H1 (cell line): ENCODE measurements around the gene POU2F2. TPM values are rescaled to one million over a fixed set of nuclear protein-coding genes. Genes with fewer than 3 reads are reported as not detected.
A peak's percentile ranks its signal among the peaks of the same experiment; 100 is the strongest.

Source experiments
- CTCF ChIA-PET: fragments of 300-600 bp; sonication (Branson Sonifier 250); formaldehyde crosslinking; loops from one replicate; lab custom pipeline; 2021; ENCODE audit not compliant: partially characterized antibody; lab: Charles Lee
- POLR2A ChIA-PET: fragments of 300-600 bp; sonication (Branson Sonifier 250); formaldehyde crosslinking; loops from one replicate; lab custom pipeline; 2021; ENCODE audit warnings: inconsistent platforms; ENCODE audit not compliant: partially characterized antibody; lab: Charles Lee
- DNase-seq, 2 experiments: peaks; one replicate each; pipeline versions ENCODE4 v3.0.0 to v3.0.0-alpha.2; 2010 to 2022; ENCODE audit warnings: low spot score in 2 of 2, low read depth in 1 of 2, mixed read lengths in 1 of 2
- FAIRE-seq: peaks from 2 replicates; lab custom pipeline; 2011; peaks lifted over from hg19 to GRCh38; lab: Jason Lieb, UNC
- H2AFZ ChIP-seq: 2 replicates; pipeline ENCODE4 v1.8.1; 2012; ENCODE audit warnings: low read length, inconsistent platforms
- H2AK5ac ChIP-seq: 2 replicates; pipeline ENCODE4 v1.6.1; 2013; ENCODE audit warnings: low read depth, low read length
- H2BK120ac ChIP-seq: replicated peaks from 2 replicates; pipeline ENCODE3; 2013; ENCODE audit warnings: low read depth, low read length, inconsistent platforms
- H2BK12ac ChIP-seq: 2 replicates; pipeline ENCODE4 v1.6.1; 2013; ENCODE audit warnings: low read depth, low read length
- H2BK15ac ChIP-seq: 2 replicates; pipeline ENCODE4 v1.6.1; 2013; ENCODE audit warnings: low read length
- H2BK20ac ChIP-seq: 2 replicates; pipeline ENCODE4 v1.6.1; 2013; ENCODE audit warnings: low read length
- H2BK5ac ChIP-seq: 2 replicates; pipeline ENCODE4 v1.6.1; 2013; ENCODE audit warnings: low read depth, low read length
- H3K14ac ChIP-seq: 2 replicates; pipeline ENCODE4 v1.6.1; 2013; ENCODE audit warnings: inconsistent platforms; ENCODE audit not compliant: insufficient read length
- H3K18ac ChIP-seq: 2 replicates; pipeline ENCODE4 v1.6.1; 2013; ENCODE audit warnings: low read length; ENCODE audit errors: extremely low read depth
- H3K23ac ChIP-seq: 2 replicates; pipeline ENCODE4 v1.6.1; 2013; ENCODE audit warnings: inconsistent platforms; ENCODE audit not compliant: insufficient read length
- H3K23me2 ChIP-seq: 2 replicates; pipeline ENCODE4 v1.6.1; 2013; ENCODE audit warnings: low read depth, low read length
- H3K27ac ChIP-seq: 2 replicates; pipeline ENCODE4 v1.6.1; 2011; ENCODE audit warnings: low read depth, low read length, inconsistent platforms
- H3K27me3 ChIP-seq, 4 experiments: replicated peaks in 1 of 4; 1 replicate in 1 of 4; 2 replicates in 3 of 4; pipeline versions ENCODE4 v1.6.1 to v1.8.1; 2011 to 2013; ENCODE audit warnings: low read length in 3 of 4, mild to moderate bottlenecking in 3 of 4, inconsistent platforms in 2 of 4, mixed read lengths in 2 of 4, moderate library complexity in 1 of 4; ENCODE audit not compliant: control insufficient read depth in 3 of 4, insufficient read depth in 3 of 4; ENCODE audit errors: extremely low read depth in 1 of 4
- H3K36me3 ChIP-seq, 4 experiments: 2 replicates each; pipeline versions ENCODE4 v1.6.1 to v1.8.1; 2011 to 2013; ENCODE audit warnings: mild to moderate bottlenecking in 4 of 4, low read length in 3 of 4, moderate library complexity in 2 of 4, control low read depth in 1 of 4, inconsistent platforms in 1 of 4; ENCODE audit not compliant: insufficient read depth in 4 of 4, control insufficient read depth in 2 of 4
- H3K4ac ChIP-seq: replicated peaks from 2 replicates; pipeline ENCODE3; 2013; ENCODE audit warnings: low read length, low read depth, mixed read lengths, inconsistent platforms; ENCODE audit not compliant: insufficient read length
- H3K4me1 ChIP-seq, 4 experiments: replicated peaks in 1 of 4; 1 replicate in 1 of 4; 2 replicates in 3 of 4; pipeline versions ENCODE4 v1.6.1 to v1.8.1; 2011 to 2013; ENCODE audit warnings: low read length in 3 of 4, inconsistent platforms in 2 of 4, mixed read lengths in 1 of 4; ENCODE audit not compliant: insufficient read depth in 4 of 4, control insufficient read depth in 3 of 4
- H3K4me2 ChIP-seq, 2 experiments: 2 replicates each; pipeline versions ENCODE4 v1.6.1 to v1.8.1; 2011 to 2013; ENCODE audit warnings: low read depth in 2 of 2, low read length in 2 of 2, control low read depth in 1 of 2, inconsistent platforms in 1 of 2, mild to moderate bottlenecking in 1 of 2; ENCODE audit not compliant: insufficient read depth in 1 of 2
- H3K4me3 ChIP-seq, 4 experiments: fragments of 200-600, 300-600 bp in 1 of 4; sonication (generic), shearing (Covaris generic), sonication (Bioruptor Twin) in 1 of 4; 2 replicates each; pipeline versions ENCODE4 v1.5.1 to v1.8.1; 2011 to 2016; ENCODE audit warnings: low read length in 4 of 4, low read depth in 3 of 4, control low read depth in 2 of 4, inconsistent platforms in 2 of 4, mild to moderate bottlenecking in 2 of 4, mixed read lengths in 1 of 4, moderate library complexity in 1 of 4; ENCODE audit not compliant: insufficient read depth in 2 of 4; ENCODE audit errors: extremely low read depth in 1 of 4
- H3K56ac ChIP-seq: replicated peaks from 2 replicates; pipeline ENCODE3; 2013; ENCODE audit warnings: low read depth, mild to moderate bottlenecking, mixed read lengths, low read length, inconsistent platforms; ENCODE audit not compliant: insufficient read length
- H3K79me1 ChIP-seq: 2 replicates; pipeline ENCODE4 v1.6.1; 2013; ENCODE audit warnings: low read depth, low read length, control low read depth
- H3K79me2 ChIP-seq, 2 experiments: 2 replicates each; pipeline versions ENCODE4 v1.6.1 to v1.8.1; 2012 to 2013; ENCODE audit warnings: low read length in 2 of 2, mild to moderate bottlenecking in 2 of 2, inconsistent platforms in 1 of 2; ENCODE audit not compliant: insufficient read depth in 2 of 2, control insufficient read depth in 1 of 2
- H3K9ac ChIP-seq, 4 experiments: replicated peaks in 1 of 4; 1 replicate in 1 of 4; 2 replicates in 3 of 4; pipeline versions ENCODE4 v1.6.1 to v1.8.1; 2011 to 2013; ENCODE audit warnings: low read depth in 3 of 4, low read length in 3 of 4, control low read depth in 2 of 4, mild to moderate bottlenecking in 2 of 4, moderate library complexity in 2 of 4, inconsistent platforms in 1 of 4; ENCODE audit errors: extremely low read depth in 1 of 4
- H3K9me3 ChIP-seq, 2 experiments: 2 replicates each; pipeline versions ENCODE4 v1.6.1 to v1.8.1; 2012 to 2013; ENCODE audit warnings: mild to moderate bottlenecking in 2 of 2, moderate library complexity in 2 of 2, control low read depth in 1 of 2, inconsistent platforms in 1 of 2, low read depth in 1 of 2, low read length in 1 of 2, mixed read lengths in 1 of 2; ENCODE audit not compliant: insufficient read depth in 2 of 2
- H4K20me1 ChIP-seq, 2 experiments: replicated peaks in 1 of 2; 2 replicates each; pipeline versions ENCODE3 to v1.8.1; 2011 to 2013; ENCODE audit warnings: inconsistent platforms in 2 of 2, low read length in 2 of 2, mild to moderate bottlenecking in 1 of 2; ENCODE audit not compliant: insufficient read depth in 2 of 2, control insufficient read depth in 1 of 2
- H4K5ac ChIP-seq: 2 replicates; pipeline ENCODE4 v1.6.1; 2013; ENCODE audit warnings: low read length, low read depth, mixed read lengths, inconsistent platforms; ENCODE audit not compliant: insufficient read length
- H4K8ac ChIP-seq: 2 replicates; pipeline ENCODE4 v1.8.0; 2013; ENCODE audit warnings: mild to moderate bottlenecking, moderate library complexity, low read length, inconsistent platforms; ENCODE audit not compliant: insufficient read depth; ENCODE audit errors: extremely low read depth
- H4K91ac ChIP-seq: replicated peaks from 2 replicates; pipeline ENCODE3; 2013; ENCODE audit warnings: low read length, mixed read lengths, inconsistent platforms; ENCODE audit not compliant: insufficient read length
- CTBP2 ChIP-seq: IDR thresholded peaks from 2 replicates; pipeline ENCODE4 v1.7.0; 2011; ENCODE audit warnings: borderline replicate concordance, mild to moderate bottlenecking, moderate library complexity, mixed read lengths, low read length; ENCODE audit not compliant: insufficient read depth, insufficient read length
- EGR1 ChIP-seq: IDR thresholded peaks from 2 replicates; pipeline ENCODE4 v1.6.1; 2011; ENCODE audit warnings: low read depth, low read length, borderline replicate concordance
- EZH2 ChIP-seq: fragments of 200-600 bp; sonication (generic); IDR thresholded peaks from 2 replicates; pipeline ENCODE4 v1.7.1; 2012; ENCODE audit warnings: low read depth, mild to moderate bottlenecking, moderate library complexity, low read length, inconsistent platforms; ENCODE audit not compliant: severe bottlenecking
- JUND ChIP-seq: IDR thresholded peaks from 2 replicates; pipeline ENCODE4 v1.6.1; 2011; ENCODE audit warnings: mild to moderate bottlenecking, improper control_type of control experiment, low read length
- POLR2AphosphoS5 ChIP-seq: IDR thresholded peaks from 2 replicates; pipeline ENCODE4 v1.6.1; 2011; ENCODE audit warnings: low read depth, low read length
- SIN3A ChIP-seq, 2 experiments: IDR thresholded peaks in 1 of 2; conservative IDR thresholded peaks in 1 of 2; 2 replicates each; pipeline ENCODE4 v1.6.1; 2011 to 2012; ENCODE audit warnings: low read length in 2 of 2, improper control_type of control experiment in 1 of 2, low read depth in 1 of 2, mild to moderate bottlenecking in 1 of 2
- TAF1 ChIP-seq: IDR thresholded peaks from 2 replicates; pipeline ENCODE4 v1.6.1; 2011; ENCODE audit warnings: mild to moderate bottlenecking, low read depth, low read length
- TCF12 ChIP-seq: IDR thresholded peaks from 2 replicates; pipeline ENCODE4 v1.6.1; 2011; ENCODE audit warnings: low read depth, mild to moderate bottlenecking, low read length
- ZNF274 ChIP-seq: IDR thresholded peaks from 2 replicates; pipeline ENCODE4 v1.7.0; 2012; ENCODE audit warnings: low read length, borderline replicate concordance; ENCODE audit errors: extremely low read depth
- WGBS, 2 experiments: shearing (Covaris generic) in 1 of 2; methylation state at CpG; one replicate each; pipeline versions ENCODE4 v1.1.6 to v1.1.7; 2013 to 2015; ENCODE audit warnings: low lambda C conversion rate in 2 of 2, mixed read lengths in 2 of 2, inconsistent platforms in 1 of 2, low coverage in 1 of 2, missing lambda C conversion rate in 1 of 2; ENCODE audit not compliant: insufficient replicate concordance in 2 of 2, insufficient coverage in 1 of 2, insufficient read length in 1 of 2; ENCODE audit errors: extremely low coverage in 1 of 2, missing lambda C conversion rate in 1 of 2; 5-methylcytosine and 5-hydroxymethylcytosine counted together
- polyA plus RNA-seq, 7 experiments: library from polyadenylated mRNA; depleted of rRNA in 3 of 7; stranded (reverse) in 5 of 7; unstranded in 2 of 7; fragments of >200 nt in 5 of 7; fragments of 200-250 nt in 2 of 7; gene quantifications; 1 replicate in 5 of 7; 2 replicates in 1 of 7; 4 replicates in 1 of 7; pipeline versions ENCODE4 v1.2.1 to v1.2.3, GENCODE V29; 2011 to 2013; ENCODE audit warnings: missing spikeins in 2 of 7, mixed read lengths in 2 of 7
- total RNA-seq: library from RNA; stranded (reverse); fragmentation: NEBNext Ultra II Directional; extraction: Animal tissue kit (Norgen Biotek cat#: 25700); gene quantifications from 2 replicates; pipeline ENCODE4 v1.2.1, GENCODE V29; 2021
- TF ChIP-seq, protein P1 (sequence below): IDR thresholded peaks from 2 replicates; pipeline ENCODE4 v1.6.1; 2012; ENCODE audit warnings: low read length, inconsistent platforms
- TF ChIP-seq, protein P2 (sequence below): IDR thresholded peaks from 2 replicates; pipeline ENCODE4 v1.6.1; 2012; ENCODE audit warnings: inconsistent platforms

Gene POU2F2
- total and polyA plus RNA-seq, 2 of the 8 experiments (the other 6 are each of a cell fraction or from before 2014, with no cell fraction given), result 5.0 to 6.1 TPM

DNA sequence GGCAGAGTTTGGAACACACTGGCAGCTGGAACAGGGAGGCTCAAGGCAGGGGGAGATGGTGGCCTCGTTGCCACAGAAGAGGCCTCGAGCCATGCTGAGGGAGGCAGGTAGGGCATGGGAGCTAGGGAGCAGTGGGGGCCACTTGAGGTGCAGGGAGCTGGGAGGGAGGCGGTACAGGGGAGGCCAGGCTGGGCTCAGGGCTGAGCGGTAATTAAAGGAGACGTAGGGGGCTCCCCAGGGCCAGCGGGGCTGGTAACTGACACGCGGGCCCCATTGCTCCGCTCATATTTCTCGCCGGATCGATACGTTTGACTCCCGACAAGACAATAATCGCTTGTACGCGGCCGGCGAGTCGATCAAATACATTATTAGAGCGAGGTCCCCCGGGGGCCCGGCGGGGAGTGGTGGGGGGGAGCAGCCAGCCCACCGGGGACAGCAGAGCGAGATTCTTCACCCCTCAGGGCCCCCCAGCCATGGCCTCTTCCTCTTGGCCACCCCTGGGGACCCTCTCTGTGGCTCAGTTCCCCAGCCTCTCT is 2.4 kb upstream of the POU2F2 start:
- peaks cover 3% of the 10 kb centered on the region; the same call in 1 of the 2 replicates for H3K23me2 ChIP-seq
- no peak overlapping the region for H3K18ac ChIP-seq
- ChIA-PET POLR2A (interaction anchor here (1.0 to 1.4 kb wide), 4 partner anchors 10 to 108 kb away, joined by 3 to 5 read pairs (median 3); no protein-coding TSS in a partner anchor), CTCF (interaction anchor here (0.5 to 10.9 kb wide), 10 partner anchors 15 to 111 kb away, joined by 3 to 159 read pairs (median 3); no protein-coding TSS in a partner anchor)
- peaks cover 0 to 2% of the 10 kb centered on the region in 2 experiments for H4K20me1 ChIP-seq
- no peak overlapping the region for H4K5ac ChIP-seq
- H3K56ac ChIP-seq, result no peak overlapping the region
- H2BK15ac ChIP-seq, result peak overlapping the region; percentile 72; the same call in 1 of the 2 replicates
- H4K8ac ChIP-seq, result no peak overlapping the region
- no peak overlapping the region for H3K23ac ChIP-seq
- H3K79me1 ChIP-seq, result no peaks in the 10 kb centered on the region; the same call in 1 of the 2 replicates
- no peak overlapping the region for H2AK5ac ChIP-seq
- H2BK5ac ChIP-seq, result no peak overlapping the region
- H2AFZ ChIP-seq, result no peak overlapping the region
- peaks cover 3 to 12% (median 9%) of the 10 kb centered on the region in 4 experiments; a peak in 6 of 7 replicates for H3K4me1 ChIP-seq
- no peaks in the 10 kb centered on the region for H3K9me3 ChIP-seq
- no peak overlapping the region for H3K14ac ChIP-seq
- H3K4me3 ChIP-seq, result no peak overlapping the region
- H2BK120ac ChIP-seq, result no peak overlapping the region
- TF ChIP-seq, protein P1, sequence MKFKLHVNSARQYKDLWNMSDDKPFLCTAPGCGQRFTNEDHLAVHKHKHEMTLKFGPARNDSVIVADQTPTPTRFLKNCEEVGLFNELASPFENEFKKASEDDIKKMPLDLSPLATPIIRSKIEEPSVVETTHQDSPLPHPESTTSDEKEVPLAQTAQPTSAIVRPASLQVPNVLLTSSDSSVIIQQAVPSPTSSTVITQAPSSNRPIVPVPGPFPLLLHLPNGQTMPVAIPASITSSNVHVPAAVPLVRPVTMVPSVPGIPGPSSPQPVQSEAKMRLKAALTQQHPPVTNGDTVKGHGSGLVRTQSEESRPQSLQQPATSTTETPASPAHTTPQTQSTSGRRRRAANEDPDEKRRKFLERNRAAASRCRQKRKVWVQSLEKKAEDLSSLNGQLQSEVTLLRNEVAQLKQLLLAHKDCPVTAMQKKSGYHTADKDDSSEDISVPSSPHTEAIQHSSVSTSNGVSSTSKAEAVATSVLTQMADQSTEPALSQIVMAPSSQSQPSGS, result no peak
- no peak for TF ChIP-seq TAF1
- no peak for TF ChIP-seq TCF12
- TF ChIP-seq, protein P2, sequence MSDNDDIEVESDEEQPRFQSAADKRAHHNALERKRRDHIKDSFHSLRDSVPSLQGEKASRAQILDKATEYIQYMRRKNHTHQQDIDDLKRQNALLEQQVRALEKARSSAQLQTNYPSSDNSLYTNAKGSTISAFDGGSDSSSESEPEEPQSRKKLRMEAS, result no peak
- no peak for TF ChIP-seq ZNF274
- no peak for TF ChIP-seq SIN3A (conservative IDR thresholded peaks at IDR 0.05 in 1 of 2, IDR thresholded peaks at IDR 0.05 in 1 of 2; ENCODE audit: low read depth in 1 of 2, low read length in 2 of 2)
- TF ChIP-seq CTBP2, result no peak
- no peak for TF ChIP-seq EZH2
- no peak for TF ChIP-seq JUND
- no peak for TF ChIP-seq POLR2AphosphoS5
- TF ChIP-seq EGR1, result no peak
- H3K4ac ChIP-seq, result peak overlapping the region; percentile 55
- no peak overlapping the region for H2BK20ac ChIP-seq
- no peak overlapping the region; a peak in 1 of 4 replicates for H3K4me2 ChIP-seq
- no peak overlapping the region for H2BK12ac ChIP-seq
- DNase-seq (no peak), FAIRE-seq (no peak)
- no peak overlapping the region for H3K9ac ChIP-seq
- no peaks in the 10 kb centered on the region for H3K79me2 ChIP-seq
- H4K91ac ChIP-seq, result no peak overlapping the region
- H3K27me3 ChIP-seq, result peaks cover 0 to 17% (median 8%) of the 10 kb centered on the region in 4 experiments; a peak in 5 of 7 replicates
- no peak overlapping the region for H3K27ac ChIP-seq
- 88% methylated on average over 24 of the region's 26 CpGs; no CpG with 5 or more reads in 1 of the 2 experiments for WGBS, 2 experiments
- H3K36me3 ChIP-seq, result no peaks in the 10 kb centered on the region
